HUDEP-2 (cell line): ENCODE results near the gene PCBP2.
"Not testable (repeated sequence)": the region's sequence is repeated elsewhere in the genome, so short reads cannot be mapped to it uniquely, and the experiment has no call there.

Experiments
- DNase-seq, 76 experiments: peaks; one replicate each; lab custom pipeline; 2025; ENCODE audit not compliant: unreplicated experiment in 76 of 76; lab: John Stamatoyannopoulos, UW

The PCBP2 gene

DNA sequence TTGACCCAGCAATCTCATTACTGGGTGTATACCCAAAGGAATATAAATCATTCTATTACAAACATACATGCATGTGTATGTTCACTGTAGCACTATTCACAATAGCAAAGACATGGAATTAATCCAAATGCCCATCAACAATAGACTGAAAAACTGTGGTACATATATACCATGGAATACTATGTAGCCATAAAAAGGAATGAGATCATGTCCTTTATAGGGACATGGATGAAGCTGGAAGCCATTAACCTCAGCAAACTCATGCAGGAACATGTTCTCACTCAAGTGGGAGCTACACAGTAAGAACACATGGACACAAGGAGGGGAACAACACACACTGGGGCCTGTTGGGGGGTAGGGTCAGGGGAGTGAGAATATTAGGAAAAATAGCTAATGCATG is 12.3 kb upstream of the PCBP2 start:
- not testable (repeated sequence) for DNase-seq

DNA sequence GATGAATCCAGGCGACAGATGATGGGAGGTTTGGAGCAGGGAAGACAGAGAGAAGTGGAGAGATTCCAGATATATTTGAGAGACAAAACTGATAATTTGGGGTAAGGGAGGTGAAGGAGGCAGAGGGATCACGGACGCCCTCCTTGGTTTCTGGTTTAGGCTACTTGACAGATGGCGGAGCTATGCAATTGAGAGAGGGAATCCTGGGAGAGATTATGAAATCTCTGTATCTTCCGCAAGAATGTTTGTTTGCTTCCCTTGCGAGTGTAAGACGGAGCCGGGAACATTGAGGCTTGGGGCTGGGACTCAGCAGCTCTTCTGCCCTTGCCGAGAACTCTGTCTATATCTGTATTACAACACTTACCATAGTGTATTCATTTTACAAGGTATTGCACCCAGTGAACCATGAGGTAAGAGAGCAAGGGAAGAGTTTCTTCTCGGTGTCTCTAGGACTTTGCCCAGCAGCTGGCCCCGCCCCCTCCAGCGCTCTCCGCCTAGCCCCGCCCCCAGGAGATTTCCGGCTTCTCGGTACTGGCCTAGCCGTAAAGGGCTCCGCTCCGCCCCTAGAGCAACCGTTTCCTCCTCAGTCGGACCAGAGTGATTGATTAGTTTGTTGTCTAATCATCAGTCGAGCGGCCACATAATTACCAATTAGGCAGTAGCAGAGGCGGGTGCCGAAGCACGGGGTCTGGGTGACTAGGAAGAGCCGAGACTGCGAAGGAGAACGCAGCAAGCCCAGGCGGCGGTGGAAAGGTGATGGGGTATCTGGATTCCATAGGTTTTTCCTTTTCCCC is 10.7 kb upstream of the PCBP2 start, which contains the start of gene PRR13:
Gene PRR13, plus strand, starts transcription at position 695 of the 794 bp plus-strand sequence. CDS start 981 bp downstream, outside the sequence.
- peak in 75 of 76 experiments; percentile 76 to 99 (median 97) for DNase-seq

DNA sequence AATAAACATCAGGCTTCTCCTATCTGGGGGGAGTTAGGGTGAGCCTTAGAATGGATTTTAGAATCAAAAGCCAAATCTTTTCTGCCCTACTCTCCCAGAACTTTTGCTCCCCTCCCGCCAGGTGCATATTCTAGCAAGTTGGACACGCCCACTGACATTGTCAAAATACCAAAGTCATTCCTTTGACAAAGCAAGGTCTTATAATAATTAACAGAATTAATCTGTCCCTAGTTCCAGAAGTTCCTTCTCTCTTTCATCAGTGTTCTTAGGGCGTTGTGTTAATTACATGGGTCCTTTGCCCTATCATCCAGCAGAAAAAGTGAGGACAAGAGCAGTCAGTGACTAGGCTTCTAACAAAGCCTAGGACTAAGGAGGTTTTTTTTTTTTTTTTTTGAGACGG is 7.9 kb upstream of the PCBP2 start:
- DNase-seq, result no peak

DNA sequence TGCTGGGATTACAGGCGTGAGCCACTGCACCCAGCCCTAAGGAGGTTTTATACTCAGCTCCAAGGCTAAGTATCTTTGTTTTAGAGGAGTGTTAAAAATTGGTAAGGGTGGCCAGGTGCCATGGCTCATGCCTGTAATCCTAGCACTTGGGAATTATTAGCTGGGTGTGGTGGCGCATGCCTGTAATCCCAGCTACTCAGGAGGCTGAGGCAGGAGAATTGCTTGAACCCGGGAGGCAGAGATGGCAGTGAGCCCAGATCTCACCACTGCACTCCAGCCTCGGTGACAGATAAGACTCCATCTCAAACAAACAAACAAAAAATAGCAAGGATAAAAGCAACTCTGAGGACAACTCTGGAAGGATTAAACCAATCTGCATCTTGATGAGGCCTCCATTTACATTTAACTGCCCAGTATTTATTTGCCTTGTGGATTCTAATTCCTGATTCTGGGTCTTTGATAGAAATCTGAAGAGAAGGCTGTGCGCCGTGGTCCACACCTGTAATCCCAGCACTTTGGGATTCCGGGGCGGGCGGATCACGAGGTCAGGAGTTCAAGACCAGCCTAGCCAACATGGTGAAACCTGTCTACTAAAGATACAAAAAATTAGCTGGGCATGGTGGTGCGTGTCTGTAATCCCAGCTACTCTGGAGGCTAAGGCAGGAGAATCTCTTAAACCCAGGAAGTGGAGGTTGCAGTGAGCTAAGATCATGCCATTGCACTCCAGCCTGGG is 7.1 kb upstream of the PCBP2 start:
- peak in 1 of 76 experiments; percentile 2 for DNase-seq

DNA sequence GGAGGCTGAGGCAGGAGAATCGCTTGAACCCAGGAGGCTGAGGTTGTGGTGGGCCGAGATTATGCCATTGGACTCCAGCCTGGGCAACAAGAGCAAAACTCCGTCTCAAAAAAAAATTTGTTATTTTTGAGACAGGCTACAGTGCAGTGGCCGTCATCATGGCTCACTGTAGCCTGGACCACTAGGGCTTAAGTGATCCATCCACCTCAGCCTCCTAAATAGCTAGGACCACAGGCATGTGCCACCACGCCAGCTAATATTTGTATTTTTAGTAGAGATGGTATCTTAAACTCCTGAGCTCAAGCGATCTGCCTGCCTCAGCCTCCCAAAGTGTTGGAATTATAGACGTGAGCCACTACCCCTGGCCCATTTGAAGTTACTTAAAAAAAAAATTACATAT is 966 bp upstream of the PCBP2 start:
- DNase-seq, result no peak

DNA sequence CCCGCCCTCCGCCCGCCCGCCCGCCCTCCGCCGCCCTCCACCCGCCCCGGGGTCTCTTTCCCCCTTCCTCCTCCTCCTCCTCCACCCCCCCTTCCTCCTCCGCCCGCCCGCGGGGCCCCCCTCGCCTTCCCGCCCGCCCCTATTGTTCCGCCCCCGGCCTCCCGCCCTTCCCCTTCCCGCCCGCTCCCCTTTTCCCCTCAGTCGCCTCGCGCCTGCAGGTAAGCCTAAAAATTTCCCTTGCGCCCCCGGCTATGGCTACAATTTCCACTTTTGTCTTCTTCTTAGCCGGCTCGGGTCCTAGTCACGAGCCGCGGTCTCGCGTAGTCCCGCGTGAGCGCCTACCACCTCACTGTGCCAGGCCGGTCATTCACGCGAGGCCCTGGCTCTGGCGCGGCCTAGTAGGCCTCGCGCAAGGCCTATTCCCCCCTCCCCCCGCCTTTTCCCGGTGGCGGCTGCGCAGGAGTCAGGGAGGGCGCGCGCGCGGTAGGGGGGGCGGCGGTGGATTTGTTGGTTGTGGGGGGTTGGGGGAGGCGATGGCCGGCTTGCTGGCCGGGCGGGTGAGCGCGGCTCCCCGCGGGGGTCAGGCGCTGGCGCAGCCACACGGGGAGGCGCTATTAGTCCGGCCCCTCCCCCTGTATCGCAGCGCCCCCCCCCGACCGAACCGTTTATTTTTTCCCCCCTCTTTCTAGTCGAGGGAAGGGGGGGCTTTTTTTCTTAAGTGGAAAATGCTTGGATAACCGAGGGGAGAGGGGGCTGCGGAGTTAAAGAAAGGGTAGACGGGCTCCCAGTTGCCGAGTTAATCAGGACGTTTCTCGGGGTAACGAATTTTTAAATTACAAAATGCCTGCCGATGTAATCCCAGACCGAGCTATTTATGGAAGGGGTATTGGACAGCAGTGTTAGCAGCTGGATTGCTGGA is 516 bp downstream of the PCBP2 start:
- peak in 66 of 76 experiments; percentile 11 to 83 (median 62) for DNase-seq

DNA sequence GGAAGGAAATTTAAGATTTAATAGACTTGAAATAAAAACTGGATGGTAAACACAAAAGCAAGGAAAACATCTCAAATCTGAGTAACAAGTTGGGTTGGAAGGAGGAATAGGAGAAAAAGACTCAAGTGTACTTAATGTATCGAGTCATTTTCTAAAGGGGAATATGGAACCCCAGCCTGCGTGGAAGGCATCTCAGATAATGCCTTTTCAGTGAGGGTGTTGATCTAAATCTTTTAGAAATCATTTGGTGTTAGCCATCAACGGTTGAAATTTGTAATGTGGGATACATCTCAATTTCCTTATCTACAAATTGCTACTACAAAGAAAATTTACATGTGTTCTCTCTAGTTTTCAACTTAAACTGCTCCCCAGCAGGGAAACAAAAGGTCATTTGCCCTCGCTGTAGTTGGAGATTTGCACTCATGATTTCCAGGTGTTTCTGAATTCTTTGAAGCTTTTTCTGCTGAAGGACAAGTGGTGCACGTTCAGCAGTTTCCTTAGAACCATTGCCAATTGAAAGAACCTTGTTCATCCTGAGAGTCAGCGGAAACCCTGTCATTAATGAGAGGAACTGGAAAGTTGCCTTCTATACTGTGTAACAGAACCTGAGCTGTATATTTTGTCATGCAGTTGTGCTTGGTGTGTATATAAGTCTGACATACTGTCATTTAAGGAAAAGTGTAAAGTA is 2.2 kb downstream of the PCBP2 start:
- no peak for DNase-seq

DNA sequence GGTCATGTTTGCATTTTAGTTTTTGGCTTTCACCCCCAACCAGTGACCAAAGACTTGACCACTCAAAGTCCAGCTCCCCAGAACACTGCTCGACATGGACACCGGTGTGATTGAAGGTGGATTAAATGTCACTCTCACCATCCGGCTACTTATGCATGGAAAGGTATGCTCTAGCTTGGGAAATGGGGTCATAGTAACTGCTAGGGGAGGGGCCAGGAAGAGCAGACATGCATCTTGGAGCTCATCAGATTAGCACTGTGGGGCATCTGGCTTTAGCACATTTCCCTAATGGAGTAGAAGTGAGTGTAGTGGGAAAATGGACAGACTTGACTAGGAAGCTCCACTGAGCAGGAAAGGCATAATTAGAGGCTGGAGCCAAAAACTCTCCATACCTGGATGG is 2.8 kb downstream of the PCBP2 start:
- no peak for DNase-seq

DNA sequence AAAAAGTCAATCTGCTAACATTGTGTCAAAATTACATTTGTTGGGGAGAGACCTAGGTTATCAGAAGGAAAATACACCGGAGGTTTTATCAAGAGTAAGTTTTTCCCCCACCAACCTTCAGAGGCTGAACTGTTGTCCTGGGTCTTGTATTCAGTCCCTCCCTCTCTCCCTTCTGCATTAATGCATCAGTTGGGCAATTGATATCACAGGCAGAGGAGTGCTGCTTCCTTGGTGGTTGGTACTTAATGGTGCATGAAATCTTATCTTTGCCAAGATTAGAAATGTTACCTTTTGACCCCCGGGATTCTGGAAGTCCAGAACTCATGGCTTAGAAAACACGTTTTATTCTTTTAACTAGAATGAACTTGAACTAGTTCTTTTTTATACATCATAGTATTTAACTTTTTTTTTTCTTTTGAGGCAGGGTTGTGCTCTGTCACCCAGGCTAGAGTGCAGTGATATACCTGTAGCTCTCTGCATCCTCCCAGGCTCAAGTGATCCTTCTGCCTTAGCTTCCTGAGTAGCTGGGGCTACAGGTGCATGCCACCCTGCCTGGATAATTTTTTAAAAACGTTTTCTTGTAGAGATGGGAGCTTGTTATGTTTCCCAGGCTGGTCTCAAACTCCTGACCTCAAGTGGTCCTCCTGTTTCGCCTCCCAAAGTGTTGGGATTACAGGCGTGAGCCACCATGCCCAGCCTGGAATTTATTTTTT is 4.9 kb downstream of the PCBP2 start:
- DNase-seq, result no peak

DNA sequence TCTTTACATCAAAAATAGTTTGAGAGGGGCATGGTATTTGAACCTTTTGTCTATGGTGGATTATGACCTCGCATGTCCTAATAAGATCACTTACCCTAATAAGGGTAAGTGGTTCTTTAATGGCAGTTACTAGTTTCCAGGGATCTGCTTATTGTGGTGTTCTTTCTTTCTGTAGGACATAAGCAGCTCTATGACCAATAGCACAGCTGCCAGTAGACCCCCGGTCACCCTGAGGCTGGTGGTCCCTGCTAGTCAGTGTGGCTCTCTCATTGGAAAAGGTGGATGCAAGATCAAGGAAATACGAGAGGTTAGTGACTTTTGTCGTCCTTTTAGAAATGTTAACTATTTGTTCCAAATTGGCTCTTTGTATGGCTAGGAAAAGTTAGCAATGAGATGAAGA is 7.2 kb downstream of the PCBP2 start:
- DNase-seq, result no peak

DNA sequence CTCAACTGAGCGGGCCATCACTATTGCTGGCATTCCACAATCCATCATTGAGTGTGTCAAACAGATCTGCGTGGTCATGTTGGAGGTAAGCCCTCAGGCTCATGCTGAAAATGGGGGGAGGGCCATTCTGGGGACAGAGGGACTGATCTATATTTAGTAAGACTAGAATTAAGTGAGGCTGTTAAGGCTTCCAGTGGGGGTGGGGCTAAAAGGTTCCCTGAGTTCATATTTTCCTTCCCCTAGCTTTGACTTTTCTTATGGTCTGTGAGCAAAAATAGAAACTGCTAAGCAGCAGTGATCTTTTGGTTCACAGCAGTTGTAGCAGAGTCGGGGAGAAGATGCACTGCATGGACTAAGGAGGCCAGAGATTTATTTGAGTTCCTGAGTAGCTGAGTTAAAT is 9.2 kb downstream of the PCBP2 start:
- DNase-seq, result no peak

DNA sequence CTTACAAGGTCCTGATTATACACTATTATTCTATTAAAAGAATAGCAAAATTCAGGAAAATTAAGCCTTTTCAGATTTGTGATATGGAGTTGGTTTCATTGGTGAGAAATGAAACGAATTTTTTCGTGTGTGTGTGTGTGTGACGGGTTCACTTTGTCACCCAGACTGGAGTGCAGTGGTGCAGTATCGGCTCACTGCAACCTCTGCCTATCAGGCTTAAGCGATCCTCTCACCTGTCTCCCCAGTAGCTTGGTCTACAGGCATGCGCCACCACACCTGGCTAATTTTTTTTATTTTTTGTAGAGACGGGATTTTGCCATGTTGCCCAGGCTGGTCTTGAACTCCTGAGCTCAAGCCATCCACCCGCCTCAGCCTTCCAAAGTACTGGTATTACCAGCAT is 9.7 kb downstream of the PCBP2 start:
- DNase-seq, result no peak

DNA sequence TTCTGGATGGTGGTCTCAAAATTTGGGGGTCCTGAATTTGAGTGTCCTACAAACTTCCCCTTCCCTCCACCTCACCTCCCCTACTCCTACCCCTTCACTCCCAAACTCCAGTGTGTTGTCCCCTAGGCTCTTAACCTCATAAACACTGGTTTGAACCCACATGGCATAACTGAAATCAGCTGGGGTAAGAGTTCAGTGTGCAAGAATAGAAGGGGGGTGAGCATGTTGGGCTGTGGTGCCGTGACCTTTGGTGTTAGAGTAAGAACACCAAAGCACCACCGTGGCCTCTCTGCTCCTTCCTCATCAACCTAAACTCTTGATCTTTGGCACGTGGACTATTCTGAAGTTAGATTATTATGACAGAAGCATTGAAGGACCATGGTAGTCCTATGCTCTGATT is 11.0 kb downstream of the PCBP2 start:
- no peak for DNase-seq

DNA sequence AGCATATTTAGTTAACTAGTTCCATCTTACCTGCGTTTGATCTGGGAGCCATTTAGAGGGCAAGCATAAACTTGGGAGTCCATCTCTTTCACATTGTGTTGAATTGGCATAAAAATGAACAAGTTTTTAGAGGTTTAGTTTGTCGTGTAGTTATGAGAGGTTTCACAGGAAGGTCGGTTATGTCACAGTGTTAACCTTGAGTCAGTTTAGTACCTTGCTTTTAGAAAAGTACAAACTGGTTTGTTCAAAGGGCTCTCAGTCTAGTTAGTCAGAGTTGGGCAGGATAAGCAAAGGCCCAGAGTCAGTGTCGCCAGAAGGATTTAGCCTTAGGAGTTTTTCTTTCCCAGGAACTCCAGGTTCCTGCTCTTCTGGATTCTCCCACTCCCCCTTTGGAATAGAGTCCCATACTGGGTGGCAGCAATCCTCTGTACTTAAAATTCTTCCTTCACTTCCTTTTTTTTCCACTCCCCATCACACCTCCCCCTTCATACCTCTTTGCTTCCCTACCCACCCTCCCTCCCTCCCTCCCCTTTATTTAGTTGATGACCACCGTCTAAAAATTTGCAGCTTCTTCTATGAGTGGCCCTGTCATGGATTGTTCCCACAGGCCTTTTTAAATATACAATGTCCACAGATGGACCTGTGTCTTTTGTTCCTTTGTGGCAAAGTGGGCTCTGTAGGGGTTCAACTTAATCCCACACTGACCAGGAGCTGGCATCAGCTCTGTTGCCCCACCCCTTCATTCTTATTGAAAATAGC is 12.1 kb downstream of the PCBP2 start:
- no peak for DNase-seq

DNA sequence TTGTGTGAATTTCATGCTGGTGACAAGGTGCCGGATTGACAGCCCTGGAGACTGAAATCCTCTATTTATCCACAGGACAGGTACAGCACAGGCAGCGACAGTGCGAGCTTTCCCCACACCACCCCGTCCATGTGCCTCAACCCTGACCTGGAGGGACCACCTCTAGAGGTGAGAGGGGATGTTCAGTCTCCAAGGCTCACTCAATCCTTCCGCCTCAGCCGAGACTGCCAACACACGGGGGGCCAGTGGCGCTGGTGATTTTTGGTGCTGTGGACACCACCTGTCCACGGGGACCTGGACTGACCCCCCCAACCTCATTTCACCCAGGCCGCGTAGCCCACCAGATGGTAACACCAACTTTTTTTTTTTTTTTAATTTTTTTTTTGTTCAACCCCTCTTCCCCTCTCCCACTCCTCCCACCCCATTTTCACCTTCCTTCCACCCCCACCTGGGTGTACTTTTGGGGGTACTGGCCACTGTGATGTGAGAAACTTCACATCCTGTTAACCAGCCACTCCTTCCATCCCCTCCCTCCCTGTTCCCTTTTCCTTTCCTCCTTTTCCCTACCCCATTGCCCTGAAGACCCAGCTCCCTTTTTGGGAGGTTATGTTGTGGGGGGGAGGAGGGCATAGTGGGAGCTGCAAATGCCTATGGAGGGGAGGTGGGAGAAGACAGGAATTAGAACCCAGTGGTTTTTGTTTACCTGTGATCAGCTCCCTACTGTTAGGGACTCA is 12.9 kb downstream of the PCBP2 start:
- no peak for DNase-seq

DNA sequence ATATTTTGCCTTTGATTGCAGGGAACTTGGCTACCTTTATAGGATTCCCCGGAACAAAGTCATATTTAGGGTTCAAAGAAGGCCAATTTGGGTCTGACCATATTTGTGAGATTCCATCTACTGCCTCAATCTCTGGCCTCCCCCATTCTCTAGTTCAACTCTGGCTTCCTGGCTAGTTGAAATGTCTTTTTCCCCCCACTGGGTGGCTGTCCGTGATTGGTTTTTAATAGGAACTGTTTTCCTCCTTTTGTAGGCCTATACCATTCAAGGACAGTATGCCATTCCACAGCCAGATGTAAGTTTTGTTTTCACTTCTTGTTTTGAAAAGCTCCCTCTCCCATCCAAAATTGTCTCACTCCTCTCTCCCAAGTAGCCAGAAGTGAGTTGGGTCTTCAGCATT is 13.8 kb downstream of the PCBP2 start:
- no peak for DNase-seq

DNA sequence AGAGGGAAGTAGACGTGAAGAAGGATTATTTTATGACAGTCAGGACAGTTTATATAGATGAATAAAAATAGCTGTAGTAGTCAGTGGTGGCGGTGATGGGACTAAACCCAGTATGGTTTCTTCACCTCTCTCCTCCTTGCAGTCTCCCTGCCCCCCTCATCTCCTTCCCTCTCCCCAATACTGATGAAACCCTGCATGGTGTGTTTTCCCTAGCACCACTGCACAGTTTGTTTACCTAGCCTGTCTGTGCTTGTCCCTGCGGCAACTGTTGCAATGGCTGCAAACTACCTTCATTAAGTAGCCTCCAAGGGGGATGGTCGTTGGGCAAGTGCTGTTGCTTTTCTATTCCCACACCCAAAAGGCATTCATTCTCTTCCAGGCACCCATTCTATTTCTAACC is 14.7 kb downstream of the PCBP2 start:
- no peak for DNase-seq

DNA sequence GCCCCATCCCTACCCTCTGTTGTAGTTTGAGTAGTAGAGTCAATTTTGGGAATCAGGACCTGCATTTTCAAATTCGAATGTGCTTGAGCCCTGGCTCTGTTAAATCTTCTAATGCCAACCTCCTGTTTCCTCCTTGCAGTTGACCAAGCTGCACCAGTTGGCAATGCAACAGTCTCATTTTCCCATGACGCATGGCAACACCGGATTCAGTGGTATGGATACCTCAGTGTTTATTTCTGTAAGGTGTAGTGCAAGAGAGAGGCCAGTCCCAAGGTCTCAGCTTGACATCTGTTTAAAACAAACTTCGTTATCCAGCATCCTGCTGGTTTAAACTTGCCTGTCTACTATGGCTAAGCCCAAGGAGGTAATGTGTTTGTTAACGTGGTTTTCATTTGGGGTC is 15.2 kb downstream of the PCBP2 start:
- DNase-seq, result no peak
